IMR-90 (cell line): ENCODE data around the gene INCENP. TPM values are rescaled to one million over a fixed set of nuclear protein-coding genes. Genes with fewer than 3 reads are reported as not detected.

Source experiments
- ATAC-seq: fragments of 200-7000 bp; cut with Tn5 transposase; 2 replicates; pipeline ENCODE4 v1.9.1; 2020; ENCODE audit warnings: low read depth, mild to moderate bottlenecking, moderate library complexity
- BruUV-seq: library from RNA; stranded (reverse); fragments of 400-500 nt; replicated peaks from 2 replicates; lab custom pipeline; 2021; lab: Mats Ljungman, UMichigan
- CTCF ChIA-PET: fragments of 300-600 bp; formaldehyde crosslinking; extraction: SDS; loops from one replicate; lab custom pipeline; 2021; ENCODE audit warnings: antibody characterized with exemption; lab: Yijun Ruan, JAX
- POLR2A ChIA-PET: fragments of 300-600 bp; sonication (Branson Sonifier 250); formaldehyde crosslinking; loops from one replicate; lab custom pipeline; 2022; ENCODE audit warnings: antibody characterized with exemption; ENCODE audit not compliant: unreplicated experiment; lab: Charles Lee
- DNase-seq: peaks from one replicate; pipeline ENCODE4 v3.0.0; 2013
- H2AFZ ChIP-seq: replicated peaks from 2 replicates; pipeline ENCODE3; 2013; ENCODE audit warnings: low read length, mild to moderate bottlenecking; ENCODE audit not compliant: poor library complexity
- H2AK5ac ChIP-seq: 2 replicates; pipeline ENCODE4 v1.6.1; 2013; ENCODE audit warnings: low read depth, low read length, inconsistent platforms
- H2AK9ac ChIP-seq: replicated peaks from 2 replicates; pipeline ENCODE3; 2013; ENCODE audit warnings: mild to moderate bottlenecking, low read depth, low read length, moderate library complexity; ENCODE audit not compliant: poor library complexity
- H2BK120ac ChIP-seq: 2 replicates; pipeline ENCODE4 v1.6.1; 2013; ENCODE audit warnings: low read depth, low read length, inconsistent platforms
- H2BK15ac ChIP-seq: 3 replicates; pipeline ENCODE4 v1.6.1; 2013; ENCODE audit warnings: low read depth, low read length, inconsistent platforms
- H2BK20ac ChIP-seq: 2 replicates; pipeline ENCODE4 v1.6.1; 2013; ENCODE audit warnings: low read depth, mild to moderate bottlenecking, inconsistent platforms, low read length, moderate library complexity
- H2BK5ac ChIP-seq: 2 replicates; pipeline ENCODE4 v1.6.1; 2013; ENCODE audit warnings: mild to moderate bottlenecking, low read depth, low read length, inconsistent platforms; ENCODE audit not compliant: poor library complexity, severe bottlenecking
- H3K14ac ChIP-seq: replicated peaks from 2 replicates; pipeline ENCODE4 v1.6.1; 2013; ENCODE audit warnings: low read depth, low read length, inconsistent platforms
- H3K18ac ChIP-seq: 2 replicates; pipeline ENCODE4 v1.6.1; 2013; ENCODE audit warnings: low read depth, low read length, control low read depth
- H3K23ac ChIP-seq: 2 replicates; pipeline ENCODE4 v1.6.1; 2013; ENCODE audit warnings: low read depth, low read length, inconsistent platforms
- H3K27ac ChIP-seq: 2 replicates; pipeline ENCODE4 v1.5.1; 2013; ENCODE audit warnings: mild to moderate bottlenecking, control low read depth, low read length; ENCODE audit not compliant: insufficient read depth
- H3K27me3 ChIP-seq: 2 replicates; pipeline ENCODE4 v1.6.1; 2013; ENCODE audit warnings: low read length; ENCODE audit not compliant: control insufficient read depth, insufficient read depth
- H3K36me3 ChIP-seq: 2 replicates; pipeline ENCODE4 v1.6.1; 2013; ENCODE audit warnings: low read length, mixed read lengths; ENCODE audit not compliant: control insufficient read depth, insufficient read depth
- H3K4ac ChIP-seq: 2 replicates; pipeline ENCODE4 v1.6.1; 2013; ENCODE audit warnings: low read depth, low read length, inconsistent platforms
- H3K4me1 ChIP-seq: 2 replicates; pipeline ENCODE4 v1.6.1; 2013; ENCODE audit warnings: low read length, mixed read lengths; ENCODE audit not compliant: control insufficient read depth, insufficient read depth
- H3K4me2 ChIP-seq: 2 replicates; pipeline ENCODE4 v1.6.1; 2013; ENCODE audit warnings: low read depth, mild to moderate bottlenecking, control low read depth, low read length, moderate library complexity
- H3K4me3 ChIP-seq: 2 replicates; pipeline ENCODE4 v1.5.1; 2013; ENCODE audit warnings: low read depth, mild to moderate bottlenecking, control low read depth, low read length, moderate library complexity; ENCODE audit not compliant: insufficient read depth
- H3K56ac ChIP-seq: 2 replicates; pipeline ENCODE4 v1.6.1; 2013; ENCODE audit warnings: low read length, inconsistent platforms; ENCODE audit not compliant: insufficient read depth; ENCODE audit errors: extremely low read depth
- H3K79me1 ChIP-seq, 2 experiments: 2 replicates each; pipeline ENCODE4 v1.6.1; 2013; ENCODE audit warnings: low read length in 2 of 2, inconsistent platforms in 1 of 2, low read depth in 1 of 2
- H3K9ac ChIP-seq: 2 replicates; pipeline ENCODE4 v1.6.1; 2013; ENCODE audit warnings: low read depth, low read length, control low read depth
- H3K9me1 ChIP-seq: 2 replicates; pipeline ENCODE4 v1.6.1; 2013; ENCODE audit warnings: low read length, inconsistent platforms; ENCODE audit not compliant: insufficient read depth
- H3K9me3 ChIP-seq: 2 replicates; pipeline ENCODE4 v1.6.1; 2013; ENCODE audit warnings: low read length; ENCODE audit not compliant: control insufficient read depth, insufficient read depth
- H4K20me1 ChIP-seq: 2 replicates; pipeline ENCODE4 v1.6.1; 2013; ENCODE audit warnings: low read length, inconsistent platforms; ENCODE audit not compliant: insufficient read depth
- H4K5ac ChIP-seq: 2 replicates; pipeline ENCODE4 v1.6.1; 2013; ENCODE audit warnings: mild to moderate bottlenecking, low read depth, low read length, control low read depth
- H4K8ac ChIP-seq, 2 experiments: 2 replicates each; pipeline ENCODE4 v1.6.1; 2013; ENCODE audit warnings: low read depth in 2 of 2, low read length in 2 of 2, control low read depth in 1 of 2, inconsistent platforms in 1 of 2
- H4K91ac ChIP-seq: 2 replicates; pipeline ENCODE4 v1.6.1; 2013; ENCODE audit warnings: low read depth, low read length, inconsistent platforms; ENCODE audit not compliant: insufficient read depth
- CEBPB ChIP-seq: IDR thresholded peaks from 2 replicates; pipeline ENCODE4 v1.6.1; 2012; ENCODE audit warnings: low read depth, low read length, improper control_type of control experiment
- RAD21 ChIP-seq: IDR thresholded peaks from 2 replicates; pipeline ENCODE4 v1.6.1; 2012; ENCODE audit warnings: low read length, improper control_type of control experiment
- RFX5 ChIP-seq: IDR thresholded peaks from 2 replicates; pipeline ENCODE4 v1.8.0; 2012; ENCODE audit warnings: low read depth, mild to moderate bottlenecking, low read length, moderate library complexity
- SMC3 ChIP-seq: fragments of 150-350 bp; IDR thresholded peaks from 2 replicates; pipeline ENCODE4 v1.6.1; 2016; ENCODE audit warnings: low read depth, mild to moderate bottlenecking, antibody characterized with exemption, low read length, moderate library complexity
- WGBS, 2 experiments: methylation state at CpG; one replicate each; pipeline versions ENCODE4 v1.1.5 to v1.1.7; 2013; ENCODE audit warnings: missing lambda C conversion rate in 2 of 2; ENCODE audit not compliant: insufficient read length in 1 of 2; ENCODE audit errors: extremely low coverage in 2 of 2; 5-methylcytosine and 5-hydroxymethylcytosine counted together
- dilution Hi-C: fragments of 300-500 bp; cut with HindIII; formaldehyde crosslinking; loops from one replicate; pipeline ENCODE4 v1.14.3; 2018; ENCODE audit warnings: low sequenced_read_pairs; ENCODE audit not compliant: unreplicated experiment
- in situ Hi-C: fragments of 300-500 bp; cut with MboI; formaldehyde crosslinking; loops from 3 replicates; pipeline ENCODE4 v1.14.3; 2019; ENCODE audit warnings: low sequenced_read_pairs, inconsistent platforms, mixed read lengths
- intact Hi-C: fragments of 100-400 bp; cut with micrococcal nuclease; formaldehyde crosslinking; loops from 2 replicates; pipeline ENCODE4 v1.10.0; 2022
- polyA plus RNA-seq, 3 experiments: library from polyadenylated mRNA; depleted of rRNA; stranded (reverse); fragments of >200 nt; gene quantifications; 2 replicates each; pipeline ENCODE4 v1.2.3, GENCODE V29; 2012; ENCODE audit warnings: low replicate concordance in 1 of 3
- total RNA-seq: library from RNA; depleted of rRNA; stranded (reverse); fragments of >200 nt; gene quantifications from 2 replicates; pipeline ENCODE4 v1.2.3, GENCODE V29; 2012
- TF ChIP-seq, protein P1 (sequence below): fragments of 150-350 bp; IDR thresholded peaks from 2 replicates; pipeline ENCODE4 v1.6.1; 2017; ENCODE audit warnings: mild to moderate bottlenecking, antibody characterized with exemption, low read length, low read depth
- TF ChIP-seq, protein P2 (sequence below): fragments of 150-350 bp; IDR thresholded peaks from 2 replicates; pipeline ENCODE4 v1.6.1; 2016; ENCODE audit warnings: low read depth, mild to moderate bottlenecking, low read length, moderate library complexity, borderline replicate concordance
- TF ChIP-seq, protein P3 (sequence below): conservative IDR thresholded peaks from 2 replicates; pipeline ENCODE4 v1.5.1; 2012; ENCODE audit warnings: mild to moderate bottlenecking, low read depth, low read length, improper control_type of control experiment

The INCENP gene
- total and polyA plus RNA-seq, 2 of the 4 experiments (the other 2 are of a cell fraction), result 18.6 to 23.8 TPM

DNA sequence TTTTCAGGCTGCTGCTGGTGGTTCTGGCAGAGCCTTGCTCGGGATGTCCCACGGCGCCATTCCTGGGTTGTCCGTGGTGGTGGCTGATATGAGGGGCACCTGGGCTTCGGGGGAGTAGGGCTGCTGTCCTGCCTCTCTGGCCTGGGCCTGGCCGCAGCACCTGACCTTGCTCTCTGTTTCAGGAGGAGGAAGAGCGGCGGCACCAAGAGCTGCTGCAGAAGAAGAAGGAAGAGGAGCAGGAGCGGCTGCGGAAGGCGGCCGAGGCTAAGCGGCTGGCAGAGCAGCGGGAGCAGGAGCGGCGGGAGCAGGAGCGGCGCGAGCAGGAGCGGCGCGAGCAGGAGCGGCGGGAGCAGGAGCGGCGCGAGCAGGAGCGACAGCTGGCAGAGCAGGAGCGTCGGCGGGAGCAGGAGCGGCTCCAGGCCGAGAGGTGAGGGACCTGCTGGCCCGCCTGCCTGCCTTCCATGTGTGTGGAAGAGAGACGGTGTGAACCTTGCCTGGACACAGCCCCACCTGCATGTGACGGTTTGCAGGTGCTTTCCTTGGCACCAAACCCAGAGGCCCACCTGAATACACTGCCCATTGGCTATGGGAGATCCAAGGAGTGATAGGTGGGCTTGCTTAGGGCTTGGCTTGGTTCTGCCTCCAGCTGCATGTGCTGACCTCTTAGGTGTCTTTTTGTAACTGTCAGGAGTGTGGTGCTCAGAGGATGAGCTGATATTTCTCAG is 22.8 kb downstream of the INCENP start:
- no peak for DNase-seq
- no peaks in the 10 kb centered on the region for H3K4me1 ChIP-seq
- no peak overlapping the region for H2AK9ac ChIP-seq
- POLR2A ChIA-PET, result no interaction called here
- H2BK15ac ChIP-seq, result no peak overlapping the region
- peaks cover 4 to 10% of the 10 kb centered on the region in 2 experiments; a peak in 3 of 4 replicates for H3K79me1 ChIP-seq
- no peaks in the 10 kb centered on the region for H3K27me3 ChIP-seq
- no peak overlapping the region for H3K23ac ChIP-seq
- no peak overlapping the region for H2AFZ ChIP-seq
- dilution Hi-C loops (no loop called here), intact Hi-C loops (no loop called here), in situ Hi-C loops (no loop called here)
- H2BK5ac ChIP-seq, result no peak overlapping the region
- no peak overlapping the region for H3K4me3 ChIP-seq
- WGBS, 2 experiments, result 90% methylated on average over 21 of the region's 36 CpGs; no CpG with 5 or more reads in 1 of the 2 experiments
- TF ChIP-seq, protein P1, sequence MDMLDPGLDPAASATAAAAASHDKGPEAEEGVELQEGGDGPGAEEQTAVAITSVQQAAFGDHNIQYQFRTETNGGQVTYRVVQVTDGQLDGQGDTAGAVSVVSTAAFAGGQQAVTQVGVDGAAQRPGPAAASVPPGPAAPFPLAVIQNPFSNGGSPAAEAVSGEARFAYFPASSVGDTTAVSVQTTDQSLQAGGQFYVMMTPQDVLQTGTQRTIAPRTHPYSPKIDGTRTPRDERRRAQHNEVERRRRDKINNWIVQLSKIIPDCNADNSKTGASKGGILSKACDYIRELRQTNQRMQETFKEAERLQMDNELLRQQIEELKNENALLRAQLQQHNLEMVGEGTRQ, result no peak
- TF ChIP-seq, protein P2, sequence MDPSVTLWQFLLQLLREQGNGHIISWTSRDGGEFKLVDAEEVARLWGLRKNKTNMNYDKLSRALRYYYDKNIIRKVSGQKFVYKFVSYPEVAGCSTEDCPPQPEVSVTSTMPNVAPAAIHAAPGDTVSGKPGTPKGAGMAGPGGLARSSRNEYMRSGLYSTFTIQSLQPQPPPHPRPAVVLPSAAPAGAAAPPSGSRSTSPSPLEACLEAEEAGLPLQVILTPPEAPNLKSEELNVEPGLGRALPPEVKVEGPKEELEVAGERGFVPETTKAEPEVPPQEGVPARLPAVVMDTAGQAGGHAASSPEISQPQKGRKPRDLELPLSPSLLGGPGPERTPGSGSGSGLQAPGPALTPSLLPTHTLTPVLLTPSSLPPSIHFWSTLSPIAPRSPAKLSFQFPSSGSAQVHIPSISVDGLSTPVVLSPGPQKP, result no peak
- no peak for TF ChIP-seq RFX5
- no peak for TF ChIP-seq CEBPB
- TF ChIP-seq RAD21, result no peak
- TF ChIP-seq, protein P3, sequence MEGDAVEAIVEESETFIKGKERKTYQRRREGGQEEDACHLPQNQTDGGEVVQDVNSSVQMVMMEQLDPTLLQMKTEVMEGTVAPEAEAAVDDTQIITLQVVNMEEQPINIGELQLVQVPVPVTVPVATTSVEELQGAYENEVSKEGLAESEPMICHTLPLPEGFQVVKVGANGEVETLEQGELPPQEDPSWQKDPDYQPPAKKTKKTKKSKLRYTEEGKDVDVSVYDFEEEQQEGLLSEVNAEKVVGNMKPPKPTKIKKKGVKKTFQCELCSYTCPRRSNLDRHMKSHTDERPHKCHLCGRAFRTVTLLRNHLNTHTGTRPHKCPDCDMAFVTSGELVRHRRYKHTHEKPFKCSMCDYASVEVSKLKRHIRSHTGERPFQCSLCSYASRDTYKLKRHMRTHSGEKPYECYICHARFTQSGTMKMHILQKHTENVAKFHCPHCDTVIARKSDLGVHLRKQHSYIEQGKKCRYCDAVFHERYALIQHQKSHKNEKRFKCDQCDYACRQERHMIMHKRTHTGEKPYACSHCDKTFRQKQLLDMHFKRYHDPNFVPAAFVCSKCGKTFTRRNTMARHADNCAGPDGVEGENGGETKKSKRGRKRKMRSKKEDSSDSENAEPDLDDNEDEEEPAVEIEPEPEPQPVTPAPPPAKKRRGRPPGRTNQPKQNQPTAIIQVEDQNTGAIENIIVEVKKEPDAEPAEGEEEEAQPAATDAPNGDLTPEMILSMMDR, result no peak
- no peak for TF ChIP-seq SMC3
- H2BK120ac ChIP-seq, result no peak overlapping the region
- no peak overlapping the region for H3K4ac ChIP-seq
- no TSS peak for BruUV-seq
- no peak overlapping the region for H4K5ac ChIP-seq
- H3K36me3 ChIP-seq, result peaks cover 56% of the 10 kb centered on the region
- H3K9me1 ChIP-seq, result no peaks in the 10 kb centered on the region
- H3K14ac ChIP-seq, result no peak overlapping the region
- no peaks in the 10 kb centered on the region for H3K9me3 ChIP-seq
- no peak overlapping the region for H4K91ac ChIP-seq
- H3K56ac ChIP-seq, result no peak overlapping the region
- no peak overlapping the region for H3K4me2 ChIP-seq
- H3K27ac ChIP-seq, result no peak overlapping the region
- CTCF ChIA-PET, result no interaction called here
- no peak overlapping the region for H3K9ac ChIP-seq
- H3K18ac ChIP-seq, result no peak overlapping the region
- 0 out of 2 replicates have a peak, but pooled peaks cover 4% of the 10 kb centered on the region for H4K20me1 ChIP-seq
- H4K8ac ChIP-seq, result no peak overlapping the region
- no peak for ATAC-seq
- H2BK20ac ChIP-seq, result no peak overlapping the region
- H2AK5ac ChIP-seq, result no peak overlapping the region
